Upper lobe of left lung (tissue), 6 donors: Measurements from ENCODE around the gene PAPLN. TPM values are rescaled to one million over a fixed set of nuclear protein-coding genes. Genes with fewer than 3 reads are reported as not detected.

Source experiments
- ATAC-seq, 2 donors: fragments of 200-7000 bp; cut with Tn5 transposase; one replicate each; pipeline ENCODE4 v1.9.1; 2022; ENCODE audit warnings: mild to moderate bottlenecking in 2 of 2, moderate library complexity in 2 of 2; ENCODE audit not compliant: low FRiP score in 2 of 2
- DNase-seq, 2 donors: peaks; one replicate each; pipeline ENCODE4 v3.0.0-alpha.2; 2019 to 2020
- H3K27ac ChIP-seq, 4 donors: fragments of 200-600 bp; sonication (generic); one replicate each; pipeline ENCODE4 v1.5.1; 2016 to 2019
- H3K27me3 ChIP-seq, 4 donors: fragments of 200-600 bp; sonication (generic); one replicate each; pipeline ENCODE4 v1.5.1; 2017 to 2019
- H3K36me3 ChIP-seq, 4 donors: fragments of 200-600 bp; sonication (generic); one replicate each; pipeline ENCODE4 v1.5.1; 2016 to 2019
- H3K4me1 ChIP-seq, 4 donors: fragments of 200-600 bp; sonication (generic); one replicate each; pipeline ENCODE4 v1.5.1; 2018 to 2019
- H3K4me3 ChIP-seq, 4 donors: fragments of 200-600 bp; sonication (generic); one replicate each; pipeline ENCODE4 v1.5.1; 2017 to 2019; ENCODE audit warnings: mild to moderate bottlenecking in 2 of 4, moderate library complexity in 1 of 4
- H3K9me3 ChIP-seq, 4 donors: fragments of 200-600 bp; sonication (generic); one replicate each; pipeline ENCODE4 v1.5.1; 2018 to 2019
- CTCF ChIP-seq, 6 experiments: fragments of 450-650 bp in 4 of 6; fragments of 200-600 bp in 2 of 6; sonication (generic) in 2 of 6; IDR thresholded peaks; one replicate each; pipeline ENCODE4 v1.5.1; 2016 to 2019; ENCODE audit warnings: antibody characterized with exemption in 6 of 6
- EP300 ChIP-seq, 4 donors: sonication (generic); formaldehyde crosslinking; IDR thresholded peaks; one replicate each; pipeline ENCODE4 v1.5.1; 2017; ENCODE audit warnings: antibody characterized with exemption in 4 of 4, control low read depth in 2 of 4
- POLR2A ChIP-seq, 4 donors: fragments of 450-650 bp; IDR thresholded peaks; one replicate each; pipeline ENCODE4 v1.5.1; 2016 to 2017; ENCODE audit warnings: antibody characterized with exemption in 4 of 4, mild to moderate bottlenecking in 2 of 4
- POLR2AphosphoS5 ChIP-seq, 2 donors: sonication (generic); formaldehyde crosslinking; IDR thresholded peaks; one replicate each; pipeline ENCODE4 v1.5.1; 2017; ENCODE audit warnings: antibody characterized with exemption in 2 of 2
- WGBS, 2 donors: methylation state at CpG; one replicate each; pipeline ENCODE4 v1.1.5; 2017 to 2018; 5-methylcytosine and 5-hydroxymethylcytosine counted together
- total RNA-seq, 6 donors: library from RNA; depleted of rRNA in 4 of 6; stranded (reverse); fragments of >200 nt in 4 of 6; gene quantifications; one replicate each; pipeline versions ENCODE4 v1.1.0 to v1.2.1, GENCODE V29; 2016 to 2021
- donor health status: DM: no; HTN: no; CAD: no; lungs with moderate emphysema.
- donor health status: DM: no; HTN: yes; CAD: no; lungs with severe emphysema.

PAPLN gene
- total RNA-seq, 6 donors from 2014 or later, result 10.3 to 62.9 (median 16.5) TPM

GRCh38 chr14:73203527-73203926, 33.8 kb upstream of the PAPLN start:
- no peak overlapping the region for H3K4me3 ChIP-seq
- H3K9me3 ChIP-seq, result no peaks in the 10 kb centered on the region
- peaks cover 25 to 88% (median 65%) of the 10 kb centered on the region in 4 donors for H3K36me3 ChIP-seq
- H3K27me3 ChIP-seq, result no peaks in the 10 kb centered on the region
- WGBS, 2 donors, result 88 to 93% methylated on average over 2 of the region's 2 CpGs
- H3K4me1 ChIP-seq, result no peaks in the 10 kb centered on the region
- ATAC-seq, result no peak
- H3K27ac ChIP-seq, result no peak overlapping the region
- no peak for DNase-seq
- TF ChIP-seq CTCF (IDR thresholded peaks at IDR 0.05) (no peak), EP300 (IDR thresholded peaks at IDR 0.05) (no peak), POLR2A (IDR thresholded peaks at IDR 0.05) (no peak), POLR2AphosphoS5 (IDR thresholded peaks at IDR 0.05) (no peak)

- ATAC-seq (no peak), DNase-seq (no peak)
- H3K4me1 ChIP-seq, result no peaks in the 10 kb centered on the region
- 84 to 96% methylated on average over 2 of the region's 2 CpGs for WGBS, 2 donors
- no peak overlapping the region for H3K27ac ChIP-seq
- peaks cover 12 to 93% (median 48%) of the 10 kb centered on the region in 4 donors for H3K36me3 ChIP-seq
- no peaks in the 10 kb centered on the region for H3K27me3 ChIP-seq
- no peaks in the 10 kb centered on the region for H3K9me3 ChIP-seq
- H3K4me3 ChIP-seq, result no peak overlapping the region
- no peak for TF ChIP-seq EP300 (IDR thresholded peaks at IDR 0.05)
- TF ChIP-seq POLR2AphosphoS5 (IDR thresholded peaks at IDR 0.05), result no peak
- TF ChIP-seq CTCF (IDR thresholded peaks at IDR 0.05), result no peak
- TF ChIP-seq POLR2A (IDR thresholded peaks at IDR 0.05), result no peak
Observed at GRCh38 chr14:73207615-73208014, 29.7 kb upstream of the PAPLN start.

- Histone ChIP-seq H3K4me1 (no peaks in the 10 kb centered on the region), H3K27me3 (no peaks in the 10 kb centered on the region), H3K9me3 (no peaks in the 10 kb centered on the region), H3K27ac (no peak overlapping the region), H3K4me3 (no peak overlapping the region), H3K36me3 (peaks cover 20 to 94% (median 48%) of the 10 kb centered on the region in 4 donors)
- no peak for DNase-seq
- ATAC-seq, result no peak
- TF ChIP-seq CTCF (IDR thresholded peaks at IDR 0.05) (no peak), POLR2A (IDR thresholded peaks at IDR 0.05) (no peak), POLR2AphosphoS5 (IDR thresholded peaks at IDR 0.05) (no peak), EP300 (IDR thresholded peaks at IDR 0.05) (no peak)
- WGBS, 2 donors, result 90 to 91% methylated on average over 2 to 3 of the region's 3 CpGs
Observed at GRCh38 chr14:73208390-73208789, 28.9 kb upstream of the PAPLN start.

GRCh38 chr14:73208846-73209245, 28.5 kb upstream of the PAPLN start:
- H3K27me3 ChIP-seq, result no peaks in the 10 kb centered on the region
- ATAC-seq, result no peak
- H3K9me3 ChIP-seq, result no peaks in the 10 kb centered on the region
- H3K27ac ChIP-seq, result no peak overlapping the region
- peak in 1 of 2 donors; percentile 55 for DNase-seq
- H3K4me1 ChIP-seq, result no peaks in the 10 kb centered on the region
- WGBS, 2 donors, result 100% methylated on average over 2 to 7 of the region's 8 CpGs
- H3K4me3 ChIP-seq, result no peak overlapping the region
- H3K36me3 ChIP-seq, result peaks cover 22 to 94% (median 48%) of the 10 kb centered on the region in 4 donors
- TF ChIP-seq POLR2AphosphoS5 (IDR thresholded peaks at IDR 0.05) (no peak), POLR2A (IDR thresholded peaks at IDR 0.05) (no peak)

GRCh38 chr14:73209953-73210352, 27.4 kb upstream of the PAPLN start:
- H3K36me3 ChIP-seq, result peaks cover 22 to 95% (median 51%) of the 10 kb centered on the region in 4 donors
- TF ChIP-seq POLR2AphosphoS5 (IDR thresholded peaks at IDR 0.05) (no peak), CTCF (IDR thresholded peaks at IDR 0.05) (no peak), POLR2A (IDR thresholded peaks at IDR 0.05) (no peak), EP300 (IDR thresholded peaks at IDR 0.05) (no peak)

More at GRCh38 chr14:73209953-73210352, 27.4 kb upstream of the PAPLN start:
- Histone ChIP-seq H3K27ac (no peak overlapping the region), H3K27me3 (no peaks in the 10 kb centered on the region), H3K4me3 (no peak overlapping the region), H3K4me1 (no peaks in the 10 kb centered on the region), H3K9me3 (no peaks in the 10 kb centered on the region)
- DNase-seq (no peak), ATAC-seq (no peak)
- 75 to 84% methylated on average over 2 of the region's 2 CpGs for WGBS, 2 donors
